ENCODE data around the gene ZNF839.

DNA sequence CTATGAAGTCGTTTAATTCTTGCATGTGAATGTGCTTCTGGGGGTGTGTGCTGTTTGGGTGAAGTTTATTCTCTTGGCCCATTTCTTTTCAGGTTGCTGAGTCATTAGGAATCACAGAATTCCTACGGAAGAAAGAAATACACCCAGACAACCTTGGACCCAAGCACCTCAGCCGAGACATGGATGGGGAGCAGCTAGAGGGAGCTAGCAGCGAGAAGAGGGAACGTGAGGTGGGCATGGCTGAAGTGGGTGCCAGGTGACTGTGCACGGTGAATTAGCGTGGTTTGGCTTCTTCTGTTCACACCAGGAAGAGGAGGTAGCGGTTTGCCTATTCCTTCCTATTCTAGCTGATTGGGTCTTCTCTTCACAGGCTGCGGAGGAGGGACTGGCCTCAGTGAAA lies 19.2 kb downstream of the ZNF839 start:
- TF ChIP-seq NR2C2 (CRISPR knock-in tag; IDR thresholded peaks at IDR 0.05) (no peak), CREM (CRISPR knock-in tag; IDR thresholded peaks at IDR 0.05) (no peak), ETV6 (CRISPR knock-in tag; IDR thresholded peaks at IDR 0.05) (no peak), NFE2L1 (CRISPR knock-in tag; IDR thresholded peaks at IDR 0.05) (no peak)
- TF ChIP-seq, protein P1, sequence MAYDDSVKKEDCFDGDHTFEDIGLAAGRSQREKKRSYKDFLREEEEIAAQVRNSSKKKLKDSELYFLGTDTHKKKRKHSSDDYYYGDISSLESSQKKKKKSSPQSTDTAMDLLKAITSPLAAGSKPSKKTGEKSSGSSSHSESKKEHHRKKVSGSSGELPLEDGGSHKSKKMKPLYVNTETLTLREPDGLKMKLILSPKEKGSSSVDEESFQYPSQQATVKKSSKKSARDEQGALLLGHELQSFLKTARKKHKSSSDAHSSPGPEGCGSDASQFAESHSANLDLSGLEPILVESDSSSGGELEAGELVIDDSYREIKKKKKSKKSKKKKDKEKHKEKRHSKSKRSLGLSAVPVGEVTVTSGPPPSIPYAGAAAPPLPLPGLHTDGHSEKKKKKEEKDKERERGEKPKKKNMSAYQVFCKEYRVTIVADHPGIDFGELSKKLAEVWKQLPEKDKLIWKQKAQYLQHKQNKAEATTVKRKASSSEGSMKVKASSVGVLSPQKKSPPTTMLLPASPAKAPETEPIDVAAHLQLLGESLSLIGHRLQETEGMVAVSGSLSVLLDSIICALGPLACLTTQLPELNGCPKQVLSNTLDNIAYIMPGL (CRISPR knock-in tag; IDR thresholded peaks at IDR 0.05): no peak
- TF ChIP-seq, protein P2, sequence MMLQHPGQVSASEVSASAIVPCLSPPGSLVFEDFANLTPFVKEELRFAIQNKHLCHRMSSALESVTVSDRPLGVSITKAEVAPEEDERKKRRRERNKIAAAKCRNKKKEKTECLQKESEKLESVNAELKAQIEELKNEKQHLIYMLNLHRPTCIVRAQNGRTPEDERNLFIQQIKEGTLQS (CRISPR knock-in tag; conservative IDR thresholded peaks at IDR 0.05): no peak
- TF ChIP-seq, protein P3, sequence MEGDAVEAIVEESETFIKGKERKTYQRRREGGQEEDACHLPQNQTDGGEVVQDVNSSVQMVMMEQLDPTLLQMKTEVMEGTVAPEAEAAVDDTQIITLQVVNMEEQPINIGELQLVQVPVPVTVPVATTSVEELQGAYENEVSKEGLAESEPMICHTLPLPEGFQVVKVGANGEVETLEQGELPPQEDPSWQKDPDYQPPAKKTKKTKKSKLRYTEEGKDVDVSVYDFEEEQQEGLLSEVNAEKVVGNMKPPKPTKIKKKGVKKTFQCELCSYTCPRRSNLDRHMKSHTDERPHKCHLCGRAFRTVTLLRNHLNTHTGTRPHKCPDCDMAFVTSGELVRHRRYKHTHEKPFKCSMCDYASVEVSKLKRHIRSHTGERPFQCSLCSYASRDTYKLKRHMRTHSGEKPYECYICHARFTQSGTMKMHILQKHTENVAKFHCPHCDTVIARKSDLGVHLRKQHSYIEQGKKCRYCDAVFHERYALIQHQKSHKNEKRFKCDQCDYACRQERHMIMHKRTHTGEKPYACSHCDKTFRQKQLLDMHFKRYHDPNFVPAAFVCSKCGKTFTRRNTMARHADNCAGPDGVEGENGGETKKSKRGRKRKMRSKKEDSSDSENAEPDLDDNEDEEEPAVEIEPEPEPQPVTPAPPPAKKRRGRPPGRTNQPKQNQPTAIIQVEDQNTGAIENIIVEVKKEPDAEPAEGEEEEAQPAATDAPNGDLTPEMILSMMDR (IDR thresholded peaks at IDR 0.05): no peak
- TF ChIP-seq, protein P4, sequence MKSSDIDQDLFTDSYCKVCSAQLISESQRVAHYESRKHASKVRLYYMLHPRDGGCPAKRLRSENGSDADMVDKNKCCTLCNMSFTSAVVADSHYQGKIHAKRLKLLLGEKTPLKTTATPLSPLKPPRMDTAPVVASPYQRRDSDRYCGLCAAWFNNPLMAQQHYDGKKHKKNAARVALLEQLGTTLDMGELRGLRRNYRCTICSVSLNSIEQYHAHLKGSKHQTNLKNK (CRISPR knock-in tag; IDR thresholded peaks at IDR 0.05): no peak

All from WTC11 (cell line).